GM12878 (cell line): ENCODE measurements around the gene RACGAP1. TPM values are rescaled to one million over a fixed set of nuclear protein-coding genes. Genes with fewer than 3 reads are reported as not detected.

Experiments
- ATAC-seq: fragments of 200-7000 bp; cut with Tn5 transposase; 3 replicates; pipeline ENCODE4 v1.9.1; 2020; ENCODE audit warnings: mild to moderate bottlenecking, moderate library complexity
- BruUV-seq: library from RNA; stranded (reverse); fragments of 400-500 nt; replicated peaks from 2 replicates; lab custom pipeline; 2021; lab: Mats Ljungman, UMichigan
- CTCF ChIA-PET: fragments of 300-600 bp; sonication (Branson Sonifier 250); formaldehyde crosslinking; extraction: SDS; loops from one replicate; lab custom pipeline; 2021; ENCODE audit warnings: inconsistent platforms; lab: Yijun Ruan, JAX
- POLR2A ChIA-PET: fragments of 350-600 bp; formaldehyde crosslinking; extraction: SDS; loops from one replicate; lab custom pipeline; 2021; ENCODE audit warnings: inconsistent platforms; lab: Charles Lee
- RAD21 ChIA-PET: fragments of 300-600 bp; sonication (Branson Sonifier 250); formaldehyde crosslinking; loops from one replicate; lab custom pipeline; 2023; ENCODE audit warnings: antibody characterized with exemption; ENCODE audit not compliant: unreplicated experiment; lab: Charles Lee
- SMC1A ChIA-PET: fragments of 300-600 bp; sonication (Branson Sonifier 250); formaldehyde crosslinking; loops from one replicate; lab custom pipeline; 2023; ENCODE audit not compliant: unreplicated experiment, uncharacterized antibody; lab: Charles Lee
- DNase-seq: peaks from one replicate; pipeline ENCODE4 v3.0.0-alpha.2; 2011; ENCODE audit warnings: low read depth, low spot score
- FAIRE-seq: peaks from 3 replicates; lab custom pipeline; 2011; peaks lifted over from hg19 to GRCh38; lab: Jason Lieb, UNC
- H2AFZ ChIP-seq: 2 replicates; pipeline ENCODE4 v1.6.0; 2011; ENCODE audit warnings: low read depth, low read length, control low read depth; ENCODE audit not compliant: control insufficient read depth
- H3K27ac ChIP-seq: 2 replicates; pipeline ENCODE4 v1.5.1; 2011; ENCODE audit warnings: control low read depth; ENCODE audit not compliant: control insufficient read depth, insufficient read depth
- H3K27me3 ChIP-seq, 2 experiments: replicated peaks in 1 of 2; 2 replicates each; pipeline versions ENCODE4 v1.6.0 to v1.6.1; 2011; ENCODE audit warnings: low read length in 1 of 2; ENCODE audit not compliant: control insufficient read depth in 2 of 2, insufficient read depth in 2 of 2
- H3K36me3 ChIP-seq, 2 experiments: 2 replicates each; pipeline ENCODE4 v1.5.1; 2011; ENCODE audit warnings: low read length in 1 of 2; ENCODE audit not compliant: control insufficient read depth in 2 of 2, insufficient read depth in 2 of 2
- H3K4me1 ChIP-seq: 2 replicates; pipeline ENCODE4 v1.6.1; 2011; ENCODE audit warnings: mild to moderate bottlenecking, low read length, moderate library complexity, mixed read lengths; ENCODE audit not compliant: control insufficient read depth, insufficient read depth
- H3K4me2 ChIP-seq: 2 replicates; pipeline ENCODE4 v1.6.0; 2011; ENCODE audit warnings: control low read depth; ENCODE audit not compliant: control insufficient read depth, insufficient read depth
- H3K4me3 ChIP-seq: fragments of 200-600 bp; sonication (generic); 2 replicates; pipeline ENCODE4 v1.5.1; 2016
- H3K79me2 ChIP-seq: 2 replicates; pipeline ENCODE4 v1.6.0; 2011; ENCODE audit warnings: low read length; ENCODE audit not compliant: control insufficient read depth, insufficient read depth
- H3K9ac ChIP-seq: 2 replicates; pipeline ENCODE4 v1.8.0; 2011; ENCODE audit warnings: low read length, control low read depth, mixed read lengths; ENCODE audit not compliant: control insufficient read depth, insufficient read depth
- H3K9me3 ChIP-seq: replicated peaks from 3 replicates; pipeline ENCODE4 v1.5.1; 2011; ENCODE audit warnings: mild to moderate bottlenecking, low read length; ENCODE audit not compliant: control insufficient read depth, insufficient read depth
- H4K20me1 ChIP-seq: 2 replicates; pipeline ENCODE4 v1.6.0; 2011; ENCODE audit not compliant: control insufficient read depth, insufficient read depth
- KDM1A ChIP-seq: fragments of 200-600 bp; sonication (generic); IDR thresholded peaks from 2 replicates; pipeline ENCODE4 v1.6.1; 2016; ENCODE audit warnings: borderline replicate concordance
- SMARCA5 ChIP-seq: fragments of 450-650 bp; IDR thresholded peaks from 2 replicates; pipeline ENCODE4 v1.6.1; 2017; ENCODE audit warnings: mild to moderate bottlenecking
- WGBS: methylation state at CpG from one replicate; pipeline ENCODE4 v1.1.6; 2016; ENCODE audit warnings: low lambda C conversion rate; ENCODE audit not compliant: insufficient replicate concordance, insufficient coverage; ENCODE audit errors: missing lambda C conversion rate; 5-methylcytosine and 5-hydroxymethylcytosine counted together
- in situ Hi-C: fragments of 300-500 bp; cut with MboI; formaldehyde crosslinking; loops from 9 replicates; pipeline ENCODE4 v1.14.3; 2018; ENCODE audit warnings: mixed read lengths
- intact Hi-C: fragments of 100-400 bp; cut with micrococcal nuclease; formaldehyde crosslinking; loops from one replicate; pipeline ENCODE4 v1.14.2; 2022; ENCODE audit not compliant: unreplicated experiment
- polyA plus RNA-seq, 11 experiments: library from polyadenylated mRNA; depleted of rRNA in 4 of 11; unstranded in 6 of 11; stranded (reverse) in 5 of 11; fragments of >200 nt; fragmentation: Nextera tagmentation in 4 of 11; fragmentation: Illumina TruSeq in 1 of 11; extraction: Ambion mirVana in 4 of 11; extraction: Trizol in 1 of 11; gene quantifications; 1 replicate in 1 of 11; 2 replicates in 10 of 11; pipeline versions ENCODE4 v1.2.1 to v1.2.3, GENCODE V29; 2011 to 2016; ENCODE audit warnings: inconsistent platforms in 2 of 11, missing spikeins in 2 of 11, low read depth in 1 of 11
- total RNA-seq, 4 experiments: library from RNA; depleted of rRNA in 3 of 4; stranded (reverse); fragments of >200 nt in 3 of 4; fragmentation: Illumina TruSeq in 1 of 4; extraction: Trizol in 1 of 4; gene quantifications; 2 replicates each; pipeline versions ENCODE4 v1.2.1 to v1.2.3, GENCODE V29; 2013 to 2021
- TF ChIP-seq, protein P1 (sequence below): fragments of 450-650 bp; IDR thresholded peaks from 2 replicates; pipeline ENCODE4 v1.6.1; 2014; ENCODE audit warnings: mild to moderate bottlenecking
- TF ChIP-seq, protein P2 (sequence below): IDR thresholded peaks from 2 replicates; pipeline ENCODE4 v1.6.1; 2012; ENCODE audit warnings: improper control_type of control experiment, low read depth, low read length; ENCODE audit not compliant: insufficient replicate concordance

The RACGAP1 gene
- total and polyA plus RNA-seq, 10 of the 15 experiments (the other 5 are each of a cell fraction or from before 2014, with no cell fraction given): 32.4 to 87.9 (median 76.2) TPM

DNA sequence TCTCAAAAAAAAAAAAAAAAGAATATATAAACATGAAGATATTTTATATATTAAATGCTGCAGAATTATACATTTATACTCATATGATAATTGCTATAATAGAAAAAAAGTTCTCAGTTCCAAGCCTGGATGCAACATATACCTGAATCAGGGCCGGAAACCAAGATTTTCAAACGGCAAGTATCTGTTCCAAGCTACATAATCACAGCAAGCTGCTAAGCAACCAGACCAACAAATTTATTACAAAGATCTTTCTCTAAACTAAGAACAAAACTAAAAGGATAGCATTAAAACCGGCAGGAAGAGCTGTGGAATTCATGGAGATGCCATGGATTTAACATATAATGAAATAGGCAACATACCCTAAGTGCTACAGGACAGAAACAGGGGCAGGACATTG lies 7.1 kb downstream of the RACGAP1 start (continued):
- TF ChIP-seq, protein P1, sequence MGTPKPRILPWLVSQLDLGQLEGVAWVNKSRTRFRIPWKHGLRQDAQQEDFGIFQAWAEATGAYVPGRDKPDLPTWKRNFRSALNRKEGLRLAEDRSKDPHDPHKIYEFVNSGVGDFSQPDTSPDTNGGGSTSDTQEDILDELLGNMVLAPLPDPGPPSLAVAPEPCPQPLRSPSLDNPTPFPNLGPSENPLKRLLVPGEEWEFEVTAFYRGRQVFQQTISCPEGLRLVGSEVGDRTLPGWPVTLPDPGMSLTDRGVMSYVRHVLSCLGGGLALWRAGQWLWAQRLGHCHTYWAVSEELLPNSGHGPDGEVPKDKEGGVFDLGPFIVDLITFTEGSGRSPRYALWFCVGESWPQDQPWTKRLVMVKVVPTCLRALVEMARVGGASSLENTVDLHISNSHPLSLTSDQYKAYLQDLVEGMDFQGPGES: no peak
- TF ChIP-seq, all 136 proteins: peak for 0

DNA sequence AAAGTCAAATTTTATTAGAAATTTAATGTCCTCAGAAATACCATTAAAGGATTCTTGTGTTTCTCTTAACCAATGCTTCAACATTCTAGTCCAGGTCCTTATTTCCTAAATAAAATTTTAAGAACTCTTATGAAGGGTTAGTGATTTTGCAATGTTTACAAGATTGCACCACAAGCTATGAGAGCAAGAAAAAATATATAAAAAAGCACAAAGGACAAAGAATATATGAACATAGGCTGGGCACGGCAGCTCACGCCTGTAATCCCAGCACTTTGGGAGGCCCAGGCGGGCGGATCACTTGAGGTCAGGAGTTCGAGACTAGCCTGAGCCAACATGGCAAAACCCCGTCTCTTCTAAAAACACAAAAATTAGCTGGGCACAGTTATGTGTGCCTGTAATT lies 7.7 kb downstream of the RACGAP1 start:
- Histone ChIP-seq H3K4me2 (no peak overlapping the region), H3K4me3 (no peak overlapping the region), H4K20me1 (no peaks in the 10 kb centered on the region), H2AFZ (no peak overlapping the region), H3K4me1 (0 out of 2 replicates have a peak, but pooled peaks cover under 1% of the 10 kb centered on the region), H3K9ac (no peak overlapping the region), H3K9me3 (no peaks in the 10 kb centered on the region), H3K27ac (no peak overlapping the region), H3K79me2 (peaks cover 60% of the 10 kb centered on the region), H3K27me3 (no peaks in the 10 kb centered on the region), H3K36me3 (peaks cover 5 to 7% of the 10 kb centered on the region in 2 experiments; a peak in 2 of 4 replicates)
- intact Hi-C loops: no loop called here
- in situ Hi-C loops: no loop called here
- WGBS: over 99% methylated on average over 6 of the region's 6 CpGs
- TF ChIP-seq KDM1A (no peak), SMARCA5 (no peak)
- TF ChIP-seq, protein P2, sequence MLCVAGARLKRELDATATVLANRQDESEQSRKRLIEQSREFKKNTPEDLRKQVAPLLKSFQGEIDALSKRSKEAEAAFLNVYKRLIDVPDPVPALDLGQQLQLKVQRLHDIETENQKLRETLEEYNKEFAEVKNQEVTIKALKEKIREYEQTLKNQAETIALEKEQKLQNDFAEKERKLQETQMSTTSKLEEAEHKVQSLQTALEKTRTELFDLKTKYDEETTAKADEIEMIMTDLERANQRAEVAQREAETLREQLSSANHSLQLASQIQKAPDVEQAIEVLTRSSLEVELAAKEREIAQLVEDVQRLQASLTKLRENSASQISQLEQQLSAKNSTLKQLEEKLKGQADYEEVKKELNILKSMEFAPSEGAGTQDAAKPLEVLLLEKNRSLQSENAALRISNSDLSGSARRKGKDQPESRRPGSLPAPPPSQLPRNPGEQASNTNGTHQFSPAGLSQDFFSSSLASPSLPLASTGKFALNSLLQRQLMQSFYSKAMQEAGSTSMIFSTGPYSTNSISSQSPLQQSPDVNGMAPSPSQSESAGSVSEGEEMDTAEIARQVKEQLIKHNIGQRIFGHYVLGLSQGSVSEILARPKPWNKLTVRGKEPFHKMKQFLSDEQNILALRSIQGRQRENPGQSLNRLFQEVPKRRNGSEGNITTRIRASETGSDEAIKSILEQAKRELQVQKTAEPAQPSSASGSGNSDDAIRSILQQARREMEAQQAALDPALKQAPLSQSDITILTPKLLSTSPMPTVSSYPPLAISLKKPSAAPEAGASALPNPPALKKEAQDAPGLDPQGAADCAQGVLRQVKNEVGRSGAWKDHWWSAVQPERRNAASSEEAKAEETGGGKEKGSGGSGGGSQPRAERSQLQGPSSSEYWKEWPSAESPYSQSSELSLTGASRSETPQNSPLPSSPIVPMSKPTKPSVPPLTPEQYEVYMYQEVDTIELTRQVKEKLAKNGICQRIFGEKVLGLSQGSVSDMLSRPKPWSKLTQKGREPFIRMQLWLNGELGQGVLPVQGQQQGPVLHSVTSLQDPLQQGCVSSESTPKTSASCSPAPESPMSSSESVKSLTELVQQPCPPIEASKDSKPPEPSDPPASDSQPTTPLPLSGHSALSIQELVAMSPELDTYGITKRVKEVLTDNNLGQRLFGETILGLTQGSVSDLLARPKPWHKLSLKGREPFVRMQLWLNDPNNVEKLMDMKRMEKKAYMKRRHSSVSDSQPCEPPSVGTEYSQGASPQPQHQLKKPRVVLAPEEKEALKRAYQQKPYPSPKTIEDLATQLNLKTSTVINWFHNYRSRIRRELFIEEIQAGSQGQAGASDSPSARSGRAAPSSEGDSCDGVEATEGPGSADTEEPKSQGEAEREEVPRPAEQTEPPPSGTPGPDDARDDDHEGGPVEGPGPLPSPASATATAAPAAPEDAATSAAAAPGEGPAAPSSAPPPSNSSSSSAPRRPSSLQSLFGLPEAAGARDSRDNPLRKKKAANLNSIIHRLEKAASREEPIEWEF: no peak
- CTCF ChIA-PET: interaction anchor here (0.9 to 15.2 kb wide), 8 partner anchors 8 to 95 kb away, joined by 3 to 114 read pairs (median 5); partner anchors contain the start of gene COX14
- RAD21 ChIA-PET: no interaction called here
- POLR2A ChIA-PET: interaction anchor here (0.7 to 1.0 kb wide), 2 partner anchors 22 to 330 kb away, joined by 3 to 6 read pairs; no protein-coding TSS in a partner anchor
- DNase-seq (no peak), ATAC-seq (no peak), FAIRE-seq (no peak)
- no TSS peak for BruUV-seq
- SMC1A ChIA-PET: no interaction called here
